Measurements from ENCODE around the gene SETD1A.

DNA sequence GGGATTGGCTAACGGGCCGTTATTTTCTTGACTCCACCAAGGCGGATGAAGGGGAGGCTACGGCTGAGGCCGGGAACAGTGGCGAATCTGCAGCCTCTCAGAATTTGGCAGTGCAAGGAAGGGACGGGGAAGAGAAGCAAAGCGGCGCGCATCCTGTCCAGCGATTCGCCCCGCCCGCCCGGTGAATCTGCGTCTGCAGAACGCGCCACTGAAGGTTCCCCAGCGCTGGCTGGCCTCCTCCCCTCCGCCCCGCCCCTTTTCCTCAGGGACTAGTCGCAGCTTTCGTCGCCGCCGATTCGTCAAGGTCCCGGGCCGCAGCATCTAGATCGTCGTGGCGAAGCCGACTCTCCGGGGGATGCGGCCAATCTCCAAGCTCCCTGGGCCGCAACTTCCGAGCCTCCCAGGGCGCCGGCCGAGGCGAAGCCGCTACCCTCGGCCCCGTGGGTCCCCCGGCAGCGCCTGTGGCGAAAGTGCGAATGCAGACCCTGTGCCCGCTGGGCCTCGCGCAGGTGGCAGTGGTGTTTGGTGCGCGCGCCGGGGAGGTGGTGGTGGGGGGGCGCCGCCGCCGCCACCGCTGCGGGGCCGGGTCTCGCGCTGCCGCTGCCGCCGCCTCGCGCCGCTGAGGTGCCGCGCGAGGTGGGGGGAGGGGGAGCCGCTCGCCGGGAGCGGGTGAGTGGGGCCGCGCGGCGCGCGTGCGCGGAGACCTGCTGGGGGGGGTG lies at the start of gene SETD1A:
- TF ChIP-seq, protein P1, sequence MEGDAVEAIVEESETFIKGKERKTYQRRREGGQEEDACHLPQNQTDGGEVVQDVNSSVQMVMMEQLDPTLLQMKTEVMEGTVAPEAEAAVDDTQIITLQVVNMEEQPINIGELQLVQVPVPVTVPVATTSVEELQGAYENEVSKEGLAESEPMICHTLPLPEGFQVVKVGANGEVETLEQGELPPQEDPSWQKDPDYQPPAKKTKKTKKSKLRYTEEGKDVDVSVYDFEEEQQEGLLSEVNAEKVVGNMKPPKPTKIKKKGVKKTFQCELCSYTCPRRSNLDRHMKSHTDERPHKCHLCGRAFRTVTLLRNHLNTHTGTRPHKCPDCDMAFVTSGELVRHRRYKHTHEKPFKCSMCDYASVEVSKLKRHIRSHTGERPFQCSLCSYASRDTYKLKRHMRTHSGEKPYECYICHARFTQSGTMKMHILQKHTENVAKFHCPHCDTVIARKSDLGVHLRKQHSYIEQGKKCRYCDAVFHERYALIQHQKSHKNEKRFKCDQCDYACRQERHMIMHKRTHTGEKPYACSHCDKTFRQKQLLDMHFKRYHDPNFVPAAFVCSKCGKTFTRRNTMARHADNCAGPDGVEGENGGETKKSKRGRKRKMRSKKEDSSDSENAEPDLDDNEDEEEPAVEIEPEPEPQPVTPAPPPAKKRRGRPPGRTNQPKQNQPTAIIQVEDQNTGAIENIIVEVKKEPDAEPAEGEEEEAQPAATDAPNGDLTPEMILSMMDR (IDR thresholded peaks at IDR 0.05), result peak in 5 of 6 experiments; percentile 3 to 45 (median 19)
- TF ChIP-seq POLR2A (IDR thresholded peaks at IDR 0.05), result peak; percentile 11 to 78

Measured in adrenal gland (tissue), 5 donors.